Activated T-cell treated with anti-CD3 and anti-CD28 coated beads for 48 hours (primary cell): ENCODE measurements around the gene RFESD.
A peak's percentile ranks its signal among the peaks of the same experiment; 100 is the strongest.

ENCODE experiments used
- DNase-seq: peaks from one replicate; pipeline ENCODE4 v3.0.0-alpha.2; 2020; ENCODE audit warnings: low read depth

Gene RFESD

GRCh38 chr5:95646569-95647431 lies at the start of gene RFESD:
TSS of gene RFESD (plus strand) at chr5:95646777. CDS start at chr5:95652272, 5,495 bp downstream.
- DNase-seq: peak; percentile 95

- DNase-seq: no peak
Measured at GRCh38 chr5:95599252-95599651, 47.3 kb upstream of the RFESD start.

- no peak for DNase-seq
Measured at GRCh38 chr5:95600557-95600956, 46.0 kb upstream of the RFESD start.

DNA sequence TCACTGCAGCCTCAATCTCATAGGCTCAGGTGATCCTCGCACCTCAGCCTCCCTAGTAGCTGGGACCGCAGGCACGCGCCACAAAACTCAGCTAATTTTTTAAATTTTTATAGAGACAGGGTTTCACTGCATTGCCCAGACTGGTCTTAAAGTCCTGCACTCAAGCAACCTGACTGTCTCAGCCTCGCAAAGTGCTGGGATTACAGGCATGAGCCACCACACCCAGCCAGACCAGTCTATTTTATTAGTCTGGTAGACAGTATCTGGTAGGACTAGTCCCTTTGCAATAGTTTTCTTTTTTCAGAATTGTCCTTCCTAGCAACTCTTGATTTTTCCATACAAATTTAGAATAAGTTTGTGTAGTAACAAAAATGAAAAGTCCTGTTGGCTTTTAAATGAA lies 40.8 kb upstream of the RFESD start:
- DNase-seq: no peak

DNA sequence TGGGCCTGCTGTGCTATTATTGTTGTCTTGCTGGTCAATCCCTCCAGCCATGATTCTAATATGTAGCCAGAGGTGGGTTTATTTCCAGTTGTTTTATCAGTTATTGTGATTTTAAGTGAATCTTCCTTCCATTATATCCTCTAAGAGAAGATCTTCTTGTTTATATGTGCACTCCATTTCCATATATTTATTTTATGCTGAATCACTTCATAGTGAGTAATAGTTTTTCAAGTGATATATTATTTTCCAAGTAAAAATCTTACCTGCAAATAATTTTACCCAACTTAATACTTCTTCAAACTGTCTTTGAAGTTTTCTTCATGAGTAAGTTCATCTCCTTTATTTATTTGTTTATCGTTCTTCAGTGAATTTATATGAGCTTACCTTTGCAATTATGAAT lies 40.2 kb upstream of the RFESD start:
- no peak for DNase-seq

DNA sequence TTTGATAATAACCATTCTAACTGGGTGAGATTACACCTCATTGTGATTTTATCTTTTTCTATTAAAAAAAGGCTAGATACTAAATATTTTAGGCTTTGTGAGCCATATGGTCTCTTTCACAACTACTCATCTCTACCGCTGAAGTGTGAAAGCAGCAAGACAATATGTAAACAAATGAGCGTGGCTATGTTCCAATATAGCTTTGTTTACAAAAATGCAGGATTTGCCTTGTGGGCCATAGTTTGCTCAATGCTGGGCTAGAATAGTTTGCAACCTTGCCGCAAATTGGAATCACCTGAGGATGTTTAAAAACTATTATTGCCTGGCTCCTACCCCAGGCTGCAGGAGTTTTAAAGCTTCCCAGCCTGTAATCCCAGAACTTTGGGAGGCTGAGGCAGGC lies 36.9 kb upstream of the RFESD start:
- DNase-seq: no peak

GRCh38 chr5:95610546-95610945 lies 36.0 kb upstream of the RFESD start:
- no peak for DNase-seq

GRCh38 chr5:95611396-95611795 lies 35.2 kb upstream of the RFESD start:
- DNase-seq: no peak

- DNase-seq: no peak
Measured at GRCh38 chr5:95613514-95613913, 33.1 kb upstream of the RFESD start.

GRCh38 chr5:95615164-95615467 lies 31.5 kb upstream of the RFESD start:
- DNase-seq: no peak

DNA sequence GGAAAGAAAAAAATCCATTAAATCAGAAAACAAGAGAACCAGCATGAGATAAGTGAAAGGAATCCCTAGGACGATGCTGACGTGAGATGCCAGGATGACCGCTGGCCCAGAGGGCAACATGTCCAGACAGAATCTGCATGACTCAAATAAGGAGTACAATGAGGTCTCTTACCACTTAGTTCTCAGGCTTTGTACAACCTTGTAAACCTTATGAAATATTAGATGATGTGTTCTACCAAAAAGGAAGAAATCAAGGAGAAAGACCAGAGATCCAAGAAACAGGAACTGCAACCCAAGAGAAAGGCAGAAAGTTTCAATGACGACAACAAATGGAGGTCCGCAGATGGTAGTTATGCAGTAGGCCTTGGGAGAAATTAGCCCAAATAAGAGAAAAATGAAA lies 29.5 kb upstream of the RFESD start:
- DNase-seq: no peak

- DNase-seq: no peak
Measured at GRCh38 chr5:95619096-95619495, 27.5 kb upstream of the RFESD start.

- DNase-seq: no peak
Measured at GRCh38 chr5:95619514-95620029, 27.0 kb upstream of the RFESD start.

DNA sequence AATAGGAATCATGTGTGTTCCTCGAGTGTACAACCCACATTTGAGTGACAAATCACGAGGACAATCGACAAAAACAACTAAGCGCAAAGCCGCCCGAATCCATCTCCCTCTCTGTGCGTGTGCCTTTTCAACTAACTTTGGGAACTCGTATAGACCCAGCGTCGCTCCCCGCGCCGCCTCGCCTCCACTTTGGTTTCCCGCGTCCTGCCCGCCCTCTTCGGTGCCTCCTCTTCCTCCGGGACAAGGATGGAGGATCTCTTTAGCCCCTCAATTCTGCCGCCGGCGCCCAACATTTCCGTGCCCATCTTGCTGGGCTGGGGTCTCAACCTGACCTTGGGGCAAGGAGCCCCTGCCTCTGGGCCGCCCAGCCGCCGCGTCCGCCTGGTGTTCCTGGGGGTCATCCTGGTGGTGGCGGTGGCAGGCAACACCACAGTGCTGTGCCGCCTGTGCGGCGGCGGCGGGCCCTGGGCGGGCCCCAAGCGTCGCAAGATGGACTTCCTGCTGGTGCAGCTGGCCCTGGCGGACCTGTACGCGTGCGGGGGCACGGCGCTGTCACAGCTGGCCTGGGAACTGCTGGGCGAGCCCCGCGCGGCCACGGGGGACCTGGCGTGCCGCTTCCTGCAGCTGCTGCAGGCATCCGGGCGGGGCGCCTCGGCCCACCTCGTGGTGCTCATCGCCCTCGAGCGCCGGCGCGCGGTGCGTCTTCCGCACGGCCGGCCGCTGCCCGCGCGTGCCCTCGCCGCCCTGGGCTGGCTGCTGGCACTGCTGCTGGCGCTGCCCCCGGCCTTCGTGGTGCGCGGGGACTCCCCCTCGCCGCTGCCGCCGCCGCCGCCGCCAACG lies 26.3 kb upstream of the RFESD start, which contains the start of gene GPR150:
Gene GPR150, plus strand, starts transcription at position 58 of the 840 bp plus-strand sequence. Its CDS starts 189 bp downstream, at position 247.
- DNase-seq: peak; percentile 66

DNA sequence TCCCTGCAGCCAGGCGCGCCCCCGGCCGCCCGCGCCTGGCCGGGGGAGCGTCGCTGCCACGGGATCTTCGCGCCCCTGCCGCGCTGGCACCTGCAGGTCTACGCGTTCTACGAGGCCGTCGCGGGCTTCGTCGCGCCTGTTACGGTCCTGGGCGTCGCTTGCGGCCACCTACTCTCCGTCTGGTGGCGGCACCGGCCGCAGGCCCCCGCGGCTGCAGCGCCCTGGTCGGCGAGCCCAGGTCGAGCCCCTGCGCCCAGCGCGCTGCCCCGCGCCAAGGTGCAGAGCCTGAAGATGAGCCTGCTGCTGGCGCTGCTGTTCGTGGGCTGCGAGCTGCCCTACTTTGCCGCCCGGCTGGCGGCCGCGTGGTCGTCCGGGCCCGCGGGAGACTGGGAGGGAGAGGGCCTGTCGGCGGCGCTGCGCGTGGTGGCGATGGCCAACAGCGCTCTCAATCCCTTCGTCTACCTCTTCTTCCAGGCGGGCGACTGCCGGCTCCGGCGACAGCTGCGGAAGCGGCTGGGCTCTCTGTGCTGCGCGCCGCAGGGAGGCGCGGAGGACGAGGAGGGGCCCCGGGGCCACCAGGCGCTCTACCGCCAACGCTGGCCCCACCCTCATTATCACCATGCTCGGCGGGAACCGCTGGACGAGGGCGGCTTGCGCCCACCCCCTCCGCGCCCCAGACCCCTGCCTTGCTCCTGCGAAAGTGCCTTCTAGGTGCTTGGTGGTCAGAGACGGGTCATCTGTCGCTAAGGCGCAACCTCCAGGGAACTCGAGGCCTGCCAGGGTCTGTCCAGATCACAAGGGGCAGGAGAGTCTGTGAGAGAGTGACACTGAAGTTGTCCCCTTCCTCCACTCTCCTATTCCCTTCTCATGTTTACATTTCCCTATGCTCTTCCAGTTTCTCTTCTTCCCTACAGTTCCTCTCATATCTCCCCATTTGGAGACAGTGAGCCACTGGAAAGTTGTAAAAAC lies 25.4 kb upstream of the RFESD start:
- peak; percentile 47 for DNase-seq

DNA sequence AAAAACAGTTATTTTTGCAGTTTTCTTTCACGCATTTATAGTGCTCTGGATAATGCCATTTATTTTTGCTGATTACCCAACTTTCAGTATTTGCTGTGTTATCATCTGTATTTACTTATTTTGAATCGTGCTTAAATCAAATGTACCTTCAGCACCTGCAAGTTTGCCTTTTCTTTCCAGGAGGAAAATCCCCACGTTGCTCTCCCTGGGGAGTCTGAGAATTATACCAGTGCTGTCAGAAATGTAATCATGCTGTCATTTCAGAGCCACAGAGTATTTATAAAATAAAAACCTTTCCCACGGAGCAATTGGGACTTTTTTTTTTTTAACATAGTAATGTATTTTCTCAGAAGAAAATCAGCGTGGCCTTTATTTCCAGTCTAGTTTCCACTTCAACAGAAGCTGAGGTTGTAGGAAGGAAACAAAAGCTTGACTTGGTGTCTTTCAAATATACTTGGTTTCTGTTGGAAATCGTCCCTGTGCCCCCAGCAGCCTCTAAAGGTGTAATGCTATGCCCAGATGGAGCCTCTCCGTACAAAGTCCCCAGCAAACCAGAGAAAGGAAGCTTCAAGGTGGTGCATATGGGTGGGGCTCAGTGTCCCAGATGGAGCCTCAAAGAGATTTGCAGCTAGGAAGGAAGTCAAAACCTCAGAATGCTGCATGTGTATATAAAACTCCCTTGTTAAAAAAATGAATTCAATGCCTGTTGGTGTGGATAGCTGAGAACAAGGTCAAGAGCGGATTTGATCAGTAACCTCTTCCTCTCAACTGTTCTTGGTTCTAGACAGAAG lies 24.5 kb upstream of the RFESD start:
- DNase-seq: no peak

DNA sequence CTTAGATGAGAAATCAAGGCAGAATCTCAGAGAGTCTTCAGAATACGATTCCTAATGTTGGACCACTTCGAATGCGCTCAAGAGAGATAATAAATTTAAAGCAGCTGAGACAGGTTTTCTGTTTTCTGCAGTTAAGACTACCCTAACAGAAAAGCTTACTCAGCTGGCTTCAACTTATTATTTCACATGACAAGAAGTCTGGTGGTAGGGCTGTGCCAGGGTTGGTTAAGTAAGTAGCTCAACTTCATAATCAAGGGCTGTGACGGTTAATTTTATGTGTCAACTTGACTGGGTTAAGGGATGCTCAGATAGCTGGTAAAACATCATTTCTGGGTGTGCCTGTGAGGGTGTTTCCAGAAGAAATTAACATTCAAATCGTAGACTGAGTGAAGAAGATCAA lies 22.9 kb upstream of the RFESD start:
- no peak for DNase-seq

DNA sequence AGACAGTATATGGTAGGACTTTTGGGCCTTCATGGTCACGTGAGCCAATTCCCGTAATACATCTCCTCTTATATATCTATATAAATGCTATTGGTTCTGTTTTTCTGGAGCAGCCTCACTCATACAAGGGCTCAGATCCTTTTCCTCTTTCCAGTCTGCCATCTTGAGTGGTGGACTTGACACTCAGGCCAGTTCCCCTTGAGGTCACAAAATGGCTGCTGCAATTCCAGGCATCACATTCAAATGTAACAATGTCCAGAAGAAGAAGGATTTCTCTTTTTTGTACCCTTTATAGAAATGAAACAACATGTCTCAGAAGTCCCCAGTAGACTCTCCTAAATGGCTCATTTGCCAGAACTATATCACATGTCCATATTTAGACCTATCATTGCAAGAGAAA lies 22.2 kb upstream of the RFESD start:
- DNase-seq: no peak

DNA sequence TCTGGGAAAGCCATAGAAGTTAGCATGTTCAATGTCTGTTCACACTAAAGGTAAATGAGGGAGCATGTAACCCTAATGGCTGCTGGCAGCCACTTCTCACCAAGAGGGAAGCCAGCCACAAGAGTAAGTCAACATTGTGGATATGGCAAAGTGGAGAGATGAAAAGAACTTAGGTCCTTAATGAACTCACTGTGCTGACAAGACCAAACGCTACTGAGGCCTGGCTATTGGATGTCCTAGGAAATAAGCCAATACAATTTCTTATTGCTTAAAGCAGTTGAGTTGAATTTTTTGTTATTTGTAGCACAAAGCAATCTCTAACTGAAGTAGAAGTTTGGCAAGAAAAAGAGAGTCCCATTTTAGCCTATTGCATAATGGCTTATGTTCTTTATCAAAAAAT lies 19.9 kb upstream of the RFESD start:
- DNase-seq: no peak

DNA sequence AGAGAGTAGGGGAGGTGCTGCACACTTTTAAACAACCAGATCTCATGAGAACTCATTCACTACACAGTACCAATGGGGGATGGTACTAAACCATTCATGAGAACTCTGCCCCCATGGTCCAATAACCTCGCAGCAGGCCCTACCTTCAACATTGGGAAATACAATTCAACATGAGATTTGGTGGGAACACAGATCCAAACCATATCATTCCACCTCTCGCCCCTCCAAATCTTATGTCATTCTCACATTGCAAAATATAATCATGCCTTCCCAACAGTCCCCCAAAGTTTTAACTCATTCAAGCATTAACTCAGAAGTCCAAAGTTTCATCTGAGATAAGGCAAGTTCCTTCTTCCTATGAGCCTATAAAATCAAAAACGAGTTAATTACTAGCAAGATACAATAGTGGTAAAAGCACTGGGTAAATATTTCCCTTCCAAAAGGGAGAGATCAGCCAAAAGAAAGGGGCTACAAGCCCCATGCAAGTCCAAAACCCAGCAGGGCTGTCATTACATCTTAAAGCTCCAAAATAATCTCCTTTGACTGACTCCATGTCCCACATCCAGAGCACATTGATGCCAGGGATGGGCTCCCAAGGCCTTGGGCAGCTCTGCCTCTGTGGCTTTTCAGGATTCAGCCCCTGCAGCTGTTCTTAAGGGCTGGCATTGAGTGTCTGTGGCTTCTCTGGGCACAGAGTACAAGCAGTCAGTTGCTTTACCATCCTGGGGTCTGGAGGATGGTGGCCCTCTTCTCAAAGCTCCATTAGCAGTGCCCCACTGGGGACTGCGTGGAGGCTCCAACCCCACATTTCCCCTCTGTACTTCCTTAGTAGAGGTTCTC lies 18.4 kb upstream of the RFESD start:
- no peak for DNase-seq
